ENCODE data around the gene RABGAP1. TPM values are rescaled to one million over a fixed set of nuclear protein-coding genes. Genes with fewer than 3 reads are reported as not detected.

The RABGAP1 gene
- total RNA-seq, 3 donors from 2014 or later (not counting 1 experiment from before 2014, with no cell fraction given) = 37.4 to 49.2 (median 43.0) TPM

GRCh38 chr9:123049589-123050222 is 108.9 kb downstream of the RABGAP1 start:
- no peak overlapping the region for H3K27ac ChIP-seq (ENCODE audit: low read length)
- WGBS (ENCODE audit: insufficient coverage) = 64% methylated on average over 2 of the region's 3 CpGs
- no peaks in the 10 kb centered on the region for H3K4me1 ChIP-seq (ENCODE audit: control insufficient read depth, insufficient read depth, low read length)
- no peaks in the 10 kb centered on the region for H3K9me3 Mint-ChIP-seq
- no peak for TF ChIP-seq CTCF (IDR thresholded peaks at IDR 0.05)
- no peaks in the 10 kb centered on the region for H3K9me3 ChIP-seq (ENCODE audit: control insufficient read depth, insufficient read depth, low read length)
- H3K27ac Mint-ChIP-seq = no peak overlapping the region
- H3K27me3 Mint-ChIP-seq (ENCODE audit: low read depth in 2 of 2) = no peaks in the 10 kb centered on the region
- H3K36me3 Mint-ChIP-seq = no peaks in the 10 kb centered on the region
- no peak overlapping the region for H3K4me3 ChIP-seq (ENCODE audit: low read length)
- no peak overlapping the region for H3K4me3 Mint-ChIP-seq
- intact Hi-C loops (cut with micrococcal nuclease) = no loop called here
- DNase-seq (no peak), ATAC-seq (no peak)
- H3K27me3 ChIP-seq (ENCODE audit: control insufficient read depth, insufficient read depth, low read length) = no peaks in the 10 kb centered on the region
- H3K36me3 ChIP-seq (ENCODE audit: control insufficient read depth, insufficient read depth, low read length) = peaks cover 4% of the 10 kb centered on the region
- H3K4me1 Mint-ChIP-seq = peaks cover 0 to 5% of the 10 kb centered on the region in 2 donors

GRCh38 chr9:123053046-123053445 is 112.2 kb downstream of the RABGAP1 start:
- no peak overlapping the region for H3K4me3 ChIP-seq (ENCODE audit: low read length)
- H3K36me3 ChIP-seq (ENCODE audit: control insufficient read depth, insufficient read depth, low read length) = peaks cover 6% of the 10 kb centered on the region
- intact Hi-C loops (cut with micrococcal nuclease) = no loop called here
- Mint-ChIP-seq H3K4me1 (peaks cover 0 to 5% of the 10 kb centered on the region in 2 donors), H3K27ac (no peak overlapping the region), H3K36me3 (no peaks in the 10 kb centered on the region), H3K4me3 (no peak overlapping the region), H3K9me3 (no peaks in the 10 kb centered on the region), H3K27me3 (ENCODE audit: low read depth in 2 of 2) (no peaks in the 10 kb centered on the region)
- no peak for ATAC-seq
- H3K27me3 ChIP-seq (ENCODE audit: control insufficient read depth, insufficient read depth, low read length) = no peaks in the 10 kb centered on the region
- no peak overlapping the region for H3K27ac ChIP-seq (ENCODE audit: low read length)
- no peaks in the 10 kb centered on the region for H3K4me1 ChIP-seq (ENCODE audit: control insufficient read depth, insufficient read depth, low read length)
- TF ChIP-seq CTCF (IDR thresholded peaks at IDR 0.05) = no peak
- no peaks in the 10 kb centered on the region for H3K9me3 ChIP-seq (ENCODE audit: control insufficient read depth, insufficient read depth, low read length)
- DNase-seq = no peak

- H3K36me3 Mint-ChIP-seq = no peaks in the 10 kb centered on the region
- no peak for DNase-seq
- intact Hi-C loops (cut with micrococcal nuclease) = no loop called here
- Histone ChIP-seq H3K27me3 (ENCODE audit: control insufficient read depth, insufficient read depth, low read length) (no peaks in the 10 kb centered on the region), H3K4me3 (ENCODE audit: low read length) (no peak overlapping the region), H3K9me3 (ENCODE audit: control insufficient read depth, insufficient read depth, low read length) (no peaks in the 10 kb centered on the region), H3K4me1 (ENCODE audit: control insufficient read depth, insufficient read depth, low read length) (no peaks in the 10 kb centered on the region), H3K27ac (ENCODE audit: low read length) (no peak overlapping the region), H3K36me3 (ENCODE audit: control insufficient read depth, insufficient read depth, low read length) (peaks cover 6% of the 10 kb centered on the region)
- H3K9me3 Mint-ChIP-seq = no peaks in the 10 kb centered on the region
- H3K4me1 Mint-ChIP-seq = peaks cover 0 to 5% of the 10 kb centered on the region in 2 donors
- no peak for ATAC-seq
- H3K27me3 Mint-ChIP-seq (ENCODE audit: low read depth in 2 of 2) = no peaks in the 10 kb centered on the region
- WGBS (ENCODE audit: insufficient coverage) = 10% methylated on average over 2 of the region's 2 CpGs
- no peak for TF ChIP-seq CTCF (IDR thresholded peaks at IDR 0.05)
- H3K4me3 Mint-ChIP-seq = no peak overlapping the region
- H3K27ac Mint-ChIP-seq = no peak overlapping the region
Observed at GRCh38 chr9:123053711-123054110, 112.9 kb downstream of the RABGAP1 start.

GRCh38 chr9:123058834-123059233 is 118.0 kb downstream of the RABGAP1 start:
- no peaks in the 10 kb centered on the region for H3K27me3 Mint-ChIP-seq (ENCODE audit: low read depth in 2 of 2)
- no peak for TF ChIP-seq CTCF (IDR thresholded peaks at IDR 0.05)
- DNase-seq (no peak), ATAC-seq (no peak)
- Histone ChIP-seq H3K4me1 (ENCODE audit: control insufficient read depth, insufficient read depth, low read length) (no peaks in the 10 kb centered on the region), H3K27ac (ENCODE audit: low read length) (no peak overlapping the region), H3K9me3 (ENCODE audit: control insufficient read depth, insufficient read depth, low read length) (no peaks in the 10 kb centered on the region), H3K36me3 (ENCODE audit: control insufficient read depth, insufficient read depth, low read length) (peaks cover 4% of the 10 kb centered on the region), H3K4me3 (ENCODE audit: low read length) (no peak overlapping the region), H3K27me3 (ENCODE audit: control insufficient read depth, insufficient read depth, low read length) (no peaks in the 10 kb centered on the region)
- 100% methylated on average over 1 of the region's 1 CpG for WGBS (ENCODE audit: insufficient coverage)
- H3K27ac Mint-ChIP-seq = no peak overlapping the region
- H3K36me3 Mint-ChIP-seq = no peaks in the 10 kb centered on the region
- intact Hi-C loops (cut with micrococcal nuclease) = no loop called here
- H3K4me3 Mint-ChIP-seq = no peak overlapping the region
- H3K9me3 Mint-ChIP-seq = no peaks in the 10 kb centered on the region
- H3K4me1 Mint-ChIP-seq = peaks cover 0 to 1% of the 10 kb centered on the region in 2 donors
